IPS-18c (cell line): ENCODE data around the gene TTC9B.
"Not testable (repeated sequence)": the region's sequence is repeated elsewhere in the genome, so short reads cannot be mapped to it uniquely, and the experiment has no call there.

Experiments used
- H3K4me3 ChIP-seq: 2 replicates; pipeline ENCODE4 v1.7.0; 2013; ENCODE audit warnings: low read depth, mild to moderate bottlenecking, low read length, moderate library complexity; ENCODE audit not compliant: insufficient read depth
- H3K9me3 ChIP-seq: one replicate; pipeline ENCODE4 v1.6.1; 2013; ENCODE audit warnings: mild to moderate bottlenecking, low read length, moderate library complexity; ENCODE audit not compliant: control insufficient read depth, insufficient read depth

TTC9B gene

GRCh38 chr19:40205760-40206159, 12.4 kb downstream of the TTC9B start:
- Histone ChIP-seq H3K4me3 (no peak overlapping the region), H3K9me3 (no peaks in the 10 kb centered on the region)

- no peak overlapping the region for H3K4me3 ChIP-seq
- no peaks in the 10 kb centered on the region for H3K9me3 ChIP-seq
Observed at GRCh38 chr19:40204381-40204780, 13.8 kb downstream of the TTC9B start.

DNA sequence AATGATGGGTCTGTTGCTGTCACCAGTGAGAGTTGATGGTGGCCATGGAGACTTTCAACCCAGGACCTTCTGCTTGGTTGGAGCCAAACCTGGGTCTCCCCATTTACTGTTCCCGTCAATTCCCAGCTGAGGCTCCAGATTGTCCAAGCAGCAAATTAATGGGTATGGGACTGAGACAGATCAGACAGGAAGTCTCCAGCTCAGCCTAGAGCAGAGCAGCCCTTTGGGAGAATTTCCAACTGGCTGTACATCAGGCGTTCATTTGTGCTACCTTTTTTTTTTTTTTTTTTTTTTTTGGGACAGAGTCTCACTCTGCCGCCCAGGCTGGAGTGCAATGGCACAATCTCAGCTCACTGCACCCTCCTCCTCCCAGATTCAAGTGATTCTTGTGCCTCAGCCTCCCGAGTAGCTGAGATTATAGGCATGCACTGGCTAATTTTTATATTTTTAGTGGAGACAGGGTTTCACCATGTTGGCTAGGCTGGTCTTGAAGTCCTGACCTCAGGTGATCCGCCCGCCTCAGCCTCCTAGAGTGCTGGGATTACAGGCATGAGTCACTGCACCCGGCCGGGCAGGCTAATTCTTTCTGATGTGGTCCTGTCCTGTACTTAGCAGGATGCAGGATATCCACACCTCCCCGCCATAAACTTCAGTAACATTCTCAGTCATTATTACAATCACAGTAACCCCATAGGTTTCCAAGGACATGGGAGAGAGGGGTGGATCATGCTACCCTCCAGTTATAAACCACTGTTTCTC, 17.7 kb downstream of the TTC9B start:
- Histone ChIP-seq H3K4me3 (no peak overlapping the region), H3K9me3 (no peaks in the 10 kb centered on the region)

DNA sequence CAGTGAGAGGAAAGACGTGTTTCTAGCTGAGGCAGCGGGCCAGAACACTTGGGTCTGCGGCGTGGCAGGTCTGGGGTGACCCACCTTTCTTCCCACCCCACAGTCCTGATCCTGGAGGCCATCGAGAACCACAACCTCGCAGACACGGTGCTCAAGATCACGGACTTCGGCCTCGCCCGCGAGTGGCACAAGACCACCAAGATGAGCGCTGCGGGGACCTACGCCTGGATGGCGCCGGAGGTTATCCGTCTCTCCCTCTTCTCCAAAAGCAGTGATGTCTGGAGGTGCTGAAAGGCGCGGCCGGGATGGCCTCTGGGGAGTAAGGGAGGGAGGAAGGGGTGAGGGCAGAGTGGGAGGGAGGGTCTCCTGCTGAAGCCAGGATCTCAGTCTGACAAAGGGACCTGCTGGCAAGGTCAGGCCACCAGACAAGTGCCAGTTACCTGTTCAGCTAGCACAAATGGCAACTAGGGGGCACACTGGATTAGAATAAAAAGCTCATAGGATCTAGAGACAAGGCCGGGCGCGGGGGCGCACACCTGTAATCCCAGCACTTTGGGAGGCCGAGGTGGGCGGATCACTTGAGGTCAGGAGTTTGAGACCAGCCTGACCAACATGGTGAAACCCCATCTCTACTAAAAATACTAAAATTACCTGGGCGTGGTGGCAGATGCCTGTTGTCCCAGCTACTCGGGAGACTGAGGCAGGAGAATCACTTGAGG, 19.8 kb downstream of the TTC9B start:
- Histone ChIP-seq H3K4me3 (no peak overlapping the region), H3K9me3 (no peaks in the 10 kb centered on the region)

GRCh38 chr19:40193587-40193849, 24.7 kb downstream of the TTC9B start:
- Histone ChIP-seq H3K4me3 (no peak overlapping the region), H3K9me3 (no peaks in the 10 kb centered on the region)

DNA sequence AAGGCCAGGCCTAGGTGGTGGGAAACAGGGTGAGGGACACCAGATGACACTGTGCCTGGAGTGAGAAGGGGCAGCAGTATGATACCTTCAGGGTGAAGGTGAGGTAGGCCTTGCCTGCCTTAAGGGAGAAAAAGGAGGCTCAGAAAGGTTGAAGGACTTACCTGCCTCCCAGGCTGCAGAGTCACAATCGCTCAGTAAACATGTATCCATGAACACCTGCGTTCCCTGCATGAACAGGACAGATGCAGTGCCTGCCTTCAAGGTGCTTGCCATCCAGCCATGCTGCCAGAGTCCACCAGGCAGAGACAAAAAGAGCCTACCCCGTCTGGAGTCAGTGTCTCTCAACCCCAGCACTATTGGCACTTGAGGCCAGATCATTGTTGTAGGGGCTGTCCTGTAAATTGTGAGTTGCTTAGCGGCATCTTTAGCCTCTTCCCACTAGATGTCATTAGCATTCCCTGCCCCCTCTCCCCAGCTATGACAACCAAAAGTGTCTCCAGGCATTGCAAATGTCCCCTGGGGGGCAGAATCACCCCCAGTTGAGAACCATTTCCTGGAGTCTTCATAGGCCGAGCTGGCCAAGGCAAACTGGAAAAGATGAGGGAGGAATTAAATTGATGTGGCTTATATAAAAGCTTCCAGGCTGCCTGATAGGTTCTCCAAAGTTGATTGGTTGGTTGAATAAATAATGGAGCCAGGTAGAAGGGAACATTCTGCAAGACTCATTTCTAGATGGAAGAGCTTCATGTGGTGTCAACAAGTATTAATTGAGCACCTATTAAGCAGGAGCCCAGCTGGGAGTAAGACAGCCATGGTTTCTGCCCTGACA, 25.2 kb downstream of the TTC9B start:
- Histone ChIP-seq H3K4me3 (peak overlapping the region; percentile 100; the same call in 1 of the 2 replicates), H3K9me3 (no peaks in the 10 kb centered on the region)

DNA sequence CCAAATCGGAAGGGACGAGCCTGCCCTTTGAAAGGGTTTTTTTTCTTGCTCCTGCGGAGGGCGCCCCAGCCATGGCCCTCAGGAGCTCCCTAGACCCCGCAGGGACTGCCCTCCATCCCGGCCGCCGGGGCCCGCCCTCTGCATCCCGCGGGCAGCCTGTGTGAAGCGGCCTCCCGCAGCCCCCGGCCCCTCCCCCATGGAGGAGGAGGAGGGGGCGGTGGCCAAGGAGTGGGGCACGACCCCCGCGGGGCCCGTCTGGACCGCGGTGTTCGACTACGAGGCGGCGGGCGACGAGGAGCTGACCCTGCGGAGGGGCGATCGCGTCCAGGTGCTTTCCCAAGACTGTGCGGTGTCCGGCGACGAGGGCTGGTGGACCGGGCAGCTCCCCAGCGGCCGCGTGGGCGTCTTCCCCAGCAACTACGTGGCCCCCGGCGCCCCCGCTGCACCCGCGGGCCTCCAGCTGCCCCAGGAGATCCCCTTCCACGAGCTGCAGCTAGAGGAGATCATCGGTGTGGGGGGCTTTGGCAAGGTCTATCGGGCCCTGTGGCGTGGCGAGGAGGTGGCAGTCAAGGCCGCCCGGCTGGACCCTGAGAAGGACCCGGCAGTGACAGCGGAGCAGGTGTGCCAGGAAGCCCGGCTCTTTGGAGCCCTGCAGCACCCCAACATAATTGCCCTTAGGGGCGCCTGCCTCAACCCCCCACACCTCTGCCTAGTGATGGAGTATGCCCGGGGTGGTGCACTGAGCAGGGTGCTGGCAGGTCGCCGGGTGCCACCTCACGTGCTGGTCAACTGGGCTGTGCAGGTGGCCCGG, 26.1 kb downstream of the TTC9B start:
- Histone ChIP-seq H3K4me3 (peak overlapping the region; percentile 100), H3K9me3 (no peaks in the 10 kb centered on the region)

- Histone ChIP-seq H3K4me3 (peak within 1 kb of the TSS; percentile 100), H3K9me3 (no peaks in the 10 kb centered on the region)
Observed at GRCh38 chr19:40190891-40191835, 27.0 kb downstream of the TTC9B start, which contains the start of gene MAP3K10. Gene MAP3K10 (plus strand): TSS chr19:40191426. CDS start chr19:40192032, 606 bp downstream.

- H3K9me3 ChIP-seq, result no peaks in the 10 kb centered on the region
Observed at GRCh38 chr19:40184273-40184672, 33.9 kb downstream of the TTC9B start.

GRCh38 chr19:40178756-40179155, 39.4 kb downstream of the TTC9B start:
- Histone ChIP-seq H3K9me3 (no peaks in the 10 kb centered on the region), H3K4me3 (no peak overlapping the region)

More at GRCh38 chr19:40184273-40184672, 33.9 kb downstream of the TTC9B start:
- H3K4me3 ChIP-seq, result no peak overlapping the region

DNA sequence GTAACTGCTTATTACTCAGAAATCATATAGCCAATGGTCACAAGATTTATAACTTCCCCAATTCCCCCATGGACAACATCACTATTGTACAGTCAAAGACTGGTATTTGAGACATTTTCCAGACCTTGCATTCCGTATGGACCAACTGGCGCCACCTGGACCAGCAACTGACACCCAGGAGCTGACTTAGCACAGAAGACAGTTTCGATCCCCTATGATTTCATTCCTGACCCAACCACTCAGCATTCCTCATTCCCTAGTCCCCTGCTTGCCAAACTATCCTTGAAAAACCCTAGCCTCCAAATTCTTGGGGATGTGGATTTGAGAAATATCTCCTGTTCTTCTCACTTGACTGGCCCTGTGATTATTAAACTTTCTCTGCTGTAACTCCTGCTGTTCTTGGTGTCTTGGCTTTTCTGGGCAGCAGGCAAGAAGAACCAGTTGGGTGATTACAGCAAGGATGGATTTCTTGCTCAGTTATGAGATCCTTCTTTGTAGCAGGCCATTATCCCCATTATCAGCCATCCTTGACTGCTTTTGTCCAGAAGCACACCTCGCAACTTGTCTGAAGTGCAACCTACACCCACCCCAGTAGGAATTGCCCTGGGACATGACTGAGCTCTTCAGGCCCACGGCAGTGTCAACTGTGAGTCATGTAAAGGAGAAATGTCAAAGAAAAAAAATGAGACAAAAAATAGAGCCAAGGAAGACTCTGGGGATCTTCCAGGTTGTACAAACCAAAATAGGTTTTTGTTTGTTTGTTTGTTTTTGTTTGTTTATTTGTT, 40.7 kb downstream of the TTC9B start:
- H3K4me3 ChIP-seq, result no peak overlapping the region
- no peaks in the 10 kb centered on the region for H3K9me3 ChIP-seq

- Histone ChIP-seq H3K4me3 (no peak overlapping the region), H3K9me3 (no peaks in the 10 kb centered on the region)
Observed at GRCh38 chr19:40175820-40176219, 42.4 kb downstream of the TTC9B start.

- no peaks in the 10 kb centered on the region for H3K9me3 ChIP-seq
- H3K4me3 ChIP-seq, result no peak overlapping the region
Observed at GRCh38 chr19:40174092-40174491, 44.1 kb downstream of the TTC9B start.

- not testable (repeated sequence) for H3K4me3 ChIP-seq, H3K9me3 ChIP-seq
Observed at GRCh38 chr19:40171293-40171692, 46.9 kb downstream of the TTC9B start.

- not testable (repeated sequence) for H3K9me3 ChIP-seq, H3K4me3 ChIP-seq
Observed at GRCh38 chr19:40170303-40170989, 47.7 kb downstream of the TTC9B start.
